GM12891 (cell line): ENCODE results near the gene CLDN20.

ENCODE experiments used
- POLR2A ChIP-seq: IDR thresholded peaks from 2 replicates; pipeline ENCODE4 v1.6.1; 2011; ENCODE audit warnings: low read depth, low read length, control low read depth
- POLR2AphosphoS5 ChIP-seq: IDR thresholded peaks from 2 replicates; pipeline ENCODE4 v1.6.1; 2011; ENCODE audit warnings: low read depth, low read length, control low read depth

DNA sequence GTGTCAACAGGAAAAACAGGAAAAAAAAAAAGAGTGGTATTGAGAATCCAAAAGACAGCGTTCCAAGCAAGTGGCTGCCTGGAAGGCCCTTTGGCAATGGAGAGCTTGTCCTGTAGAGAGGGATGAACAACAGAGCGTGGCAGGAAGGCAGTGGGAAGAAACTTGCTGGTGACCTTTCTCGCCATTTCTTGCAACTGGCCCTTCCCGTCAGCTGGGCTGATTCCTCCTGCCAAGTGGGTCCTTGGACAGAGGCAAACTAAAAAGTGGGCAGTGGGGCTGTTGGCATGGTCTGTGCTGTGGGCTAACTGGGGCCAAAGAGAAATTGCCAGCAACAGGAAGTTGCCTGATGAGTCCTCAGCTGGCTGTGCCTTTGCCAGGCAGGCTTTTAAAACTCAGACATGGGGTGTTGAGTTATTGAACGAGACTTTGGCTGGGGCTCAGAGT, 43.9 kb upstream of the CLDN20 start:
- TF ChIP-seq POLR2AphosphoS5, result no peak
- TF ChIP-seq POLR2A, result no peak
